GM23338 (cell line): ENCODE data around the gene MGAT4B. TPM values are rescaled to one million over a fixed set of nuclear protein-coding genes. Genes with fewer than 3 reads are reported as not detected.

ENCODE experiments used
- ATAC-seq: fragments of 200-7000 bp; cut with Tn5 transposase; 3 replicates; pipeline ENCODE4 v1.9.1; 2020
- DNase-seq: peaks from one replicate; pipeline ENCODE4 v3.0.0-alpha.2; 2015; ENCODE audit warnings: low spot score
- H2AFZ ChIP-seq: fragments of 200-600 bp; sonication (generic); 2 replicates; pipeline ENCODE4 v1.8.0; 2016; ENCODE audit warnings: antibody characterized with exemption, mild to moderate bottlenecking, moderate library complexity
- H3F3A ChIP-seq: fragments of 200-600 bp; sonication (generic); replicated peaks from 2 replicates; pipeline ENCODE4 v1.8.0; 2017; ENCODE audit warnings: antibody characterized with exemption, mixed run types, low read depth
- H3K27ac ChIP-seq: fragments of 200-600 bp; sonication (generic); 2 replicates; pipeline ENCODE4 v1.6.1; 2016; ENCODE audit warnings: low read depth
- H3K27me3 ChIP-seq: fragments of 200-600 bp; sonication (generic); 2 replicates; pipeline ENCODE4 v1.8.0; 2016; ENCODE audit warnings: mild to moderate bottlenecking, mixed run types, moderate library complexity; ENCODE audit not compliant: insufficient read depth
- H3K36me3 ChIP-seq: fragments of 200-600 bp; sonication (generic); 2 replicates; pipeline ENCODE4 v1.8.0; 2016; ENCODE audit warnings: mild to moderate bottlenecking; ENCODE audit not compliant: insufficient read depth
- H3K4me1 ChIP-seq: fragments of 200-600 bp; sonication (generic); 2 replicates; pipeline ENCODE4 v1.8.0; 2016; ENCODE audit warnings: mild to moderate bottlenecking, moderate library complexity; ENCODE audit not compliant: insufficient read depth
- H3K4me2 ChIP-seq: fragments of 200-600 bp; sonication (generic); 2 replicates; pipeline ENCODE4 v1.7.1; 2017; ENCODE audit warnings: mixed run types
- H3K4me3 ChIP-seq: fragments of 200-600 bp; sonication (generic); 2 replicates; pipeline ENCODE4 v1.6.1; 2016; ENCODE audit warnings: mixed run types
- H3K79me2 ChIP-seq: fragments of 200-600 bp; sonication (generic); replicated peaks from 2 replicates; pipeline ENCODE4 v1.8.0; 2017; ENCODE audit warnings: mild to moderate bottlenecking; ENCODE audit not compliant: insufficient read depth
- H3K9me2 ChIP-seq: fragments of 200-600 bp; sonication (generic); 2 replicates; pipeline ENCODE4 v1.8.0; 2017; ENCODE audit not compliant: insufficient read depth
- H4K20me1 ChIP-seq: fragments of 200-600 bp; sonication (generic); replicated peaks from 2 replicates; pipeline ENCODE4 v1.8.0; 2017; ENCODE audit warnings: mild to moderate bottlenecking; ENCODE audit not compliant: insufficient read depth
- H3K27ac Mint-ChIP-seq: 2 replicates; pipeline ENCODE4 v1.8.0; 2020; ENCODE audit warnings: inconsistent platforms, mild to moderate bottlenecking, moderate library complexity, mixed read lengths
- H3K27me3 Mint-ChIP-seq: 3 replicates; pipeline ENCODE4 v1.8.0; 2022; ENCODE audit warnings: low read depth, mild to moderate bottlenecking, moderate library complexity, mixed read lengths, inconsistent platforms; ENCODE audit not compliant: insufficient read depth, poor library complexity
- H3K36me3 Mint-ChIP-seq: 3 replicates; pipeline ENCODE4 v1.8.0; 2021; ENCODE audit warnings: low read depth, mild to moderate bottlenecking, inconsistent platforms, moderate library complexity, mixed read lengths
- H3K4me1 Mint-ChIP-seq: 3 replicates; pipeline ENCODE4 v1.8.0; 2020; ENCODE audit warnings: mild to moderate bottlenecking, inconsistent platforms, mixed read lengths
- H3K4me3 Mint-ChIP-seq: 3 replicates; pipeline ENCODE4 v1.8.0; 2021; ENCODE audit warnings: moderate library complexity, mild to moderate bottlenecking, inconsistent platforms, mixed read lengths
- H3K9me3 Mint-ChIP-seq: 3 replicates; pipeline ENCODE4 v1.8.0; 2020; ENCODE audit warnings: moderate library complexity, mild to moderate bottlenecking, inconsistent platforms, mixed read lengths
- CREB1 ChIP-seq: fragments of 250-450 bp; sonication (Bioruptor Pico); IDR thresholded peaks from 2 replicates; pipeline ENCODE4 v1.5.0; 2020; ENCODE audit warnings: low read depth, mild to moderate bottlenecking, moderate library complexity
- EZH2 ChIP-seq: fragments of 200-600 bp; sonication (generic); IDR thresholded peaks from one replicate; pipeline ENCODE4 v1.8.0; 2017; ENCODE audit warnings: antibody characterized with exemption, mild to moderate bottlenecking, low read depth; ENCODE audit not compliant: unreplicated experiment
- JUNB ChIP-seq: IDR thresholded peaks from one replicate; pipeline ENCODE4 v1.6.1; 2016; ENCODE audit warnings: antibody characterized with exemption; ENCODE audit not compliant: unreplicated experiment
- REST ChIP-seq: IDR thresholded peaks from one replicate; pipeline ENCODE4 v1.6.1; 2018; ENCODE audit warnings: antibody characterized with exemption; ENCODE audit not compliant: unreplicated experiment
- STAT1 ChIP-seq: IDR thresholded peaks from one replicate; pipeline ENCODE4 v1.6.1; 2016; ENCODE audit warnings: antibody characterized with exemption; ENCODE audit not compliant: unreplicated experiment
- polyA plus RNA-seq: library from polyadenylated mRNA; unstranded; fragments of >200 nt; fragmentation: Nextera tagmentation; extraction: Ambion mirVana; gene quantifications from 2 replicates; pipeline ENCODE4 v1.2.1, GENCODE V29; 2016
- total RNA-seq: library from RNA; depleted of rRNA; stranded (reverse); fragments of >200 nt; shearing (Covaris generic); gene quantifications from 2 replicates; pipeline ENCODE4 v1.2.3, GENCODE V29; 2014
- TF ChIP-seq, protein P1 (sequence below): IDR thresholded peaks from 2 replicates; pipeline ENCODE4 v1.6.1; 2016; ENCODE audit warnings: antibody characterized with exemption
- TF ChIP-seq, protein P2 (sequence below), 2 experiments: fragments of 200-600 bp in 1 of 2; sonication (generic) in 1 of 2; conservative IDR thresholded peaks; 2 replicates each; pipeline versions ENCODE4 v1.5.1 to v1.6.1; 2016 to 2017; ENCODE audit warnings: antibody characterized with exemption in 2 of 2, low read depth in 2 of 2, mild to moderate bottlenecking in 2 of 2, moderate library complexity in 1 of 2
- TF ChIP-seq, protein P3 (sequence below): fragments of 250-450 bp; sonication (Bioruptor Pico); IDR thresholded peaks from 2 replicates; pipeline ENCODE4 v1.5.0; 2020; ENCODE audit warnings: mild to moderate bottlenecking, moderate library complexity

MGAT4B gene
- total and polyA plus RNA-seq, 2 experiments from 2014 or later = 32.3 to 101 TPM

DNA sequence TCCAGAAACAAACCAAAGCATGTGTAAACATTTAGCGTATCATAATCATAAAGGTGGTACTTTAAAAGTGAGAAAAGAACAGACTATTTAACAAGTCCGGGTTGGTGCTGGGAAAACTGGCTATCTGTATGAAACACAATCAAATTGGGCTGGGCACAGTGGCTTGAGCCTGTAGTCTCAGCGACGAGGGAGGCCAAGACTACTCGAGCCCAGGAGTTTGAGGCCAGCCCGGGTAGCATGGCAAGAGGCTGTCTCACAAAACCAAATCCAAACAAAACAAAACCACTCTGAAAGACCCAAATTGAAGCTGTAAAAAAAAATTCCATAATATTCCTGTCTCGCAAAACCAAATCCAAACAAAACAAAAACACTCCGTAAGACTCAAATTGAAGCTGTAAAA is 47.7 kb upstream of the MGAT4B start:
- Histone ChIP-seq H2AFZ (no peak overlapping the region), H3K9me2 (no peaks in the 10 kb centered on the region), H3K27me3 (no peaks in the 10 kb centered on the region), H3K79me2 (peaks cover 36% of the 10 kb centered on the region), H3K4me3 (no peak overlapping the region), H3K27ac (no peak overlapping the region), H3F3A (peaks cover 10% of the 10 kb centered on the region; the same call in 1 of the 2 replicates), H4K20me1 (peaks cover 9% of the 10 kb centered on the region; the same call in 1 of the 2 replicates), H3K36me3 (peaks cover 14% of the 10 kb centered on the region), H3K4me1 (no peaks in the 10 kb centered on the region), H3K4me2 (no peak overlapping the region)
- H3K36me3 Mint-ChIP-seq = peaks cover 22% of the 10 kb centered on the region
- TF ChIP-seq, protein P1, sequence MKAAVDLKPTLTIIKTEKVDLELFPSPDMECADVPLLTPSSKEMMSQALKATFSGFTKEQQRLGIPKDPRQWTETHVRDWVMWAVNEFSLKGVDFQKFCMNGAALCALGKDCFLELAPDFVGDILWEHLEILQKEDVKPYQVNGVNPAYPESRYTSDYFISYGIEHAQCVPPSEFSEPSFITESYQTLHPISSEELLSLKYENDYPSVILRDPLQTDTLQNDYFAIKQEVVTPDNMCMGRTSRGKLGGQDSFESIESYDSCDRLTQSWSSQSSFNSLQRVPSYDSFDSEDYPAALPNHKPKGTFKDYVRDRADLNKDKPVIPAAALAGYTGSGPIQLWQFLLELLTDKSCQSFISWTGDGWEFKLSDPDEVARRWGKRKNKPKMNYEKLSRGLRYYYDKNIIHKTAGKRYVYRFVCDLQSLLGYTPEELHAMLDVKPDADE = no peak
- no peak for TF ChIP-seq CREB1 (CRISPR knock-in tag)
- ATAC-seq (no peak), DNase-seq (no peak)
- no peaks in the 10 kb centered on the region for H3K9me3 Mint-ChIP-seq
- no peak overlapping the region for H3K4me3 Mint-ChIP-seq
- no peak overlapping the region for H3K27ac Mint-ChIP-seq
- H3K27me3 Mint-ChIP-seq = peaks cover 22% of the 10 kb centered on the region
- peaks cover 13% of the 10 kb centered on the region; the same call in 2 of the 3 replicates for H3K4me1 Mint-ChIP-seq

GRCh38 chr5:179852993-179853547 is 46.4 kb upstream of the MGAT4B start:
- H3K4me1 Mint-ChIP-seq = peaks cover 12% of the 10 kb centered on the region; the same call in 2 of the 3 replicates
- peaks cover 22% of the 10 kb centered on the region for H3K36me3 Mint-ChIP-seq
- H3K9me2 ChIP-seq = no peaks in the 10 kb centered on the region
- no peak for ATAC-seq
- H3K9me3 Mint-ChIP-seq = no peaks in the 10 kb centered on the region
- 0 out of 2 replicates have a peak overlapping the region, but pooled peaks have one; percentile 26 for H3K27ac ChIP-seq
- no peak for DNase-seq
- no peaks in the 10 kb centered on the region for H3K4me1 ChIP-seq
- peaks cover 16% of the 10 kb centered on the region for H3K36me3 ChIP-seq
- H3K4me3 Mint-ChIP-seq = no peak overlapping the region
- no peak overlapping the region for H3K4me3 ChIP-seq
- no peak for TF ChIP-seq EZH2
- TF ChIP-seq, protein P2, sequence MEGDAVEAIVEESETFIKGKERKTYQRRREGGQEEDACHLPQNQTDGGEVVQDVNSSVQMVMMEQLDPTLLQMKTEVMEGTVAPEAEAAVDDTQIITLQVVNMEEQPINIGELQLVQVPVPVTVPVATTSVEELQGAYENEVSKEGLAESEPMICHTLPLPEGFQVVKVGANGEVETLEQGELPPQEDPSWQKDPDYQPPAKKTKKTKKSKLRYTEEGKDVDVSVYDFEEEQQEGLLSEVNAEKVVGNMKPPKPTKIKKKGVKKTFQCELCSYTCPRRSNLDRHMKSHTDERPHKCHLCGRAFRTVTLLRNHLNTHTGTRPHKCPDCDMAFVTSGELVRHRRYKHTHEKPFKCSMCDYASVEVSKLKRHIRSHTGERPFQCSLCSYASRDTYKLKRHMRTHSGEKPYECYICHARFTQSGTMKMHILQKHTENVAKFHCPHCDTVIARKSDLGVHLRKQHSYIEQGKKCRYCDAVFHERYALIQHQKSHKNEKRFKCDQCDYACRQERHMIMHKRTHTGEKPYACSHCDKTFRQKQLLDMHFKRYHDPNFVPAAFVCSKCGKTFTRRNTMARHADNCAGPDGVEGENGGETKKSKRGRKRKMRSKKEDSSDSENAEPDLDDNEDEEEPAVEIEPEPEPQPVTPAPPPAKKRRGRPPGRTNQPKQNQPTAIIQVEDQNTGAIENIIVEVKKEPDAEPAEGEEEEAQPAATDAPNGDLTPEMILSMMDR (conservative IDR thresholded peaks at IDR 0.05; ENCODE audit: low read depth in 2 of 2) = no peak
- no peak for TF ChIP-seq REST
- TF ChIP-seq JUNB = no peak
- TF ChIP-seq, protein P3, sequence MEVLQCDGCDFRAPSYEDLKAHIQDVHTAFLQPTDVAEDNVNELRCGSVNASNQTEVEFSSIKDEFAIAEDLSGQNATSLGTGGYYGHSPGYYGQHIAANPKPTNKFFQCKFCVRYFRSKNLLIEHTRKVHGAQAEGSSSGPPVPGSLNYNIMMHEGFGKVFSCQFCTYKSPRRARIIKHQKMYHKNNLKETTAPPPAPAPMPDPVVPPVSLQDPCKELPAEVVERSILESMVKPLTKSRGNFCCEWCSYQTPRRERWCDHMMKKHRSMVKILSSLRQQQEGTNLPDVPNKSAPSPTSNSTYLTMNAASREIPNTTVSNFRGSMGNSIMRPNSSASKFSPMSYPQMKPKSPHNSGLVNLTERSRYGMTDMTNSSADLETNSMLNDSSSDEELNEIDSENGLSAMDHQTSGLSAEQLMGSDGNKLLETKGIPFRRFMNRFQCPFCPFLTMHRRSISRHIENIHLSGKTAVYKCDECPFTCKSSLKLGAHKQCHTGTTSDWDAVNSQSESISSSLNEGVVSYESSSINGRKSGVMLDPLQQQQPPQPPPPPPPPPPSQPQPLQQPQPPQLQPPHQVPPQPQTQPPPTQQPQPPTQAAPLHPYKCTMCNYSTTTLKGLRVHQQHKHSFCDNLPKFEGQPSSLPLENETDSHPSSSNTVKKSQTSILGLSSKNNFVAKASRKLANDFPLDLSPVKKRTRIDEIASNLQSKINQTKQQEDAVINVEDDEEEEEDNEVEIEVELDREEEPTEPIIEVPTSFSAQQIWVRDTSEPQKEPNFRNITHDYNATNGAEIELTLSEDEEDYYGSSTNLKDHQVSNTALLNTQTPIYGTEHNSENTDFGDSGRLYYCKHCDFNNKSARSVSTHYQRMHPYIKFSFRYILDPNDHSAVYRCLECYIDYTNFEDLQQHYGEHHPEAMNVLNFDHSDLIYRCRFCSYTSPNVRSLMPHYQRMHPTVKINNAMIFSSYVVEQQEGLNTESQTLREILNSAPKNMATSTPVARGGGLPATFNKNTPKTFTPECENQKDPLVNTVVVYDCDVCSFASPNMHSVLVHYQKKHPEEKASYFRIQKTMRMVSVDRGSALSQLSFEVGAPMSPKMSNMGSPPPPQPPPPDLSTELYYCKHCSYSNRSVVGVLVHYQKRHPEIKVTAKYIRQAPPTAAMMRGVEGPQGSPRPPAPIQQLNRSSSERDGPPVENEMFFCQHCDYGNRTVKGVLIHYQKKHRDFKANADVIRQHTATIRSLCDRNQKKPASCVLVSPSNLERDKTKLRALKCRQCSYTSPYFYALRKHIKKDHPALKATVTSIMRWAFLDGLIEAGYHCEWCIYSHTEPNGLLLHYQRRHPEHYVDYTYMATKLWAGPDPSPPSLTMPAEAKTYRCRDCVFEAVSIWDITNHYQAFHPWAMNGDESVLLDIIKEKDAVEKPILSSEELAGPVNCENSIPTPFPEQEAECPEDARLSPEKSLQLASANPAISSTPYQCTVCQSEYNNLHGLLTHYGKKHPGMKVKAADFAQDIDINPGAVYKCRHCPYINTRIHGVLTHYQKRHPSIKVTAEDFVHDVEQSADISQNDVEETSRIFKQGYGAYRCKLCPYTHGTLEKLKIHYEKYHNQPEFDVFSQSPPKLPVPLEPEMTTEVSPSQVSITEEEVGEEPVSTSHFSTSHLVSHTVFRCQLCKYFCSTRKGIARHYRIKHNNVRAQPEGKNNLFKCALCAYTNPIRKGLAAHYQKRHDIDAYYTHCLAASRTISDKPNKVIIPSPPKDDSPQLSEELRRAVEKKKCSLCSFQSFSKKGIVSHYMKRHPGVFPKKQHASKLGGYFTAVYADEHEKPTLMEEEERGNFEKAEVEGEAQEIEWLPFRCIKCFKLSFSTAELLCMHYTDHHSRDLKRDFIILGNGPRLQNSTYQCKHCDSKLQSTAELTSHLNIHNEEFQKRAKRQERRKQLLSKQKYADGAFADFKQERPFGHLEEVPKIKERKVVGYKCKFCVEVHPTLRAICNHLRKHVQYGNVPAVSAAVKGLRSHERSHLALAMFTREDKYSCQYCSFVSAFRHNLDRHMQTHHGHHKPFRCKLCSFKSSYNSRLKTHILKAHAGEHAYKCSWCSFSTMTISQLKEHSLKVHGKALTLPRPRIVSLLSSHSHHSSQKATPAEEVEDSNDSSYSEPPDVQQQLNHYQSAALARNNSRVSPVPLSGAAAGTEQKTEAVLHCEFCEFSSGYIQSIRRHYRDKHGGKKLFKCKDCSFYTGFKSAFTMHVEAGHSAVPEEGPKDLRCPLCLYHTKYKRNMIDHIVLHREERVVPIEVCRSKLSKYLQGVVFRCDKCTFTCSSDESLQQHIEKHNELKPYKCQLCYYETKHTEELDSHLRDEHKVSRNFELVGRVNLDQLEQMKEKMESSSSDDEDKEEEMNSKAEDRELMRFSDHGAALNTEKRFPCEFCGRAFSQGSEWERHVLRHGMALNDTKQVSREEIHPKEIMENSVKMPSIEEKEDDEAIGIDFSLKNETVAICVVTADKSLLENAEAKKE (CRISPR knock-in tag) = no peak
- TF ChIP-seq STAT1 = no peak
- TF ChIP-seq CREB1 (CRISPR knock-in tag) = no peak
- H3K27ac Mint-ChIP-seq = no peak overlapping the region
- peaks cover 6% of the 10 kb centered on the region; the same call in 1 of the 2 replicates for H3F3A ChIP-seq
- H3K79me2 ChIP-seq = peaks cover 36% of the 10 kb centered on the region
- no peak overlapping the region for H2AFZ ChIP-seq
- H4K20me1 ChIP-seq = peaks cover 9% of the 10 kb centered on the region; the same call in 1 of the 2 replicates
- H3K27me3 ChIP-seq = no peaks in the 10 kb centered on the region
- no peak overlapping the region for H3K4me2 ChIP-seq
- peaks cover 16% of the 10 kb centered on the region for H3K27me3 Mint-ChIP-seq
